GM10248 (cell line): Measurements from ENCODE around the gene CARS2.

Experiments
- CTCF ChIA-PET: fragments of 300-600 bp; sonication (Branson Sonifier 250); formaldehyde crosslinking; extraction: SDS; loops from one replicate; lab custom pipeline; 2021; ENCODE audit warnings: antibody characterized with exemption; lab: Yijun Ruan, JAX
- POLR2A ChIA-PET: fragments of 350-650 bp; sonication (Branson Sonifier 250); formaldehyde crosslinking; extraction: SDS; loops from one replicate; lab custom pipeline; 2020; ENCODE audit warnings: antibody characterized with exemption; lab: Yijun Ruan, JAX
- DNase-seq: peaks from one replicate; pipeline ENCODE4 v3.0.0; 2012; ENCODE audit errors: extremely low spot score
- TF ChIP-seq, protein P1 (sequence below): IDR thresholded peaks from 2 replicates; pipeline ENCODE4 v1.5.1; 2012; ENCODE audit warnings: mild to moderate bottlenecking, low read depth; ENCODE audit errors: extremely low read depth, missing control alignments, control extremely low read depth

Gene CARS2

DNA sequence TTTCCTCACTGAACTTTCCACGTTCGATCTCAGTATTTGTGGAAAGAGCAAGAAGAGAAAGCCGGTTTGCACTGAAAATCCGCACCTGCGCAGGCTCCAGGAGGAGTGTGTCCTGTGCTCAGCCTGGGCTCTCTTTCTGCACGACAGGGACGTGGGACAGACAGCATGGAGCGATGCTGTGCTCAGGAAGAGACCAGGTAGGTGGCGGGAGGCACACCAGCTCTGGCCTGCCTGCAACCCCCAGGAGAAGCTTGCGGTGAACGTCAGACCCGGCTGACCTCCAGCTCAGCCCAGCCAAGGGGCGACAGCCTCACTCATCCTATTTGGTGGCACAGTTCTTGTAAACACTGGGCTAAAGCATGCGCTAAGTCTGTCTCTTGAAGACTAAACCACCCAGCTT is 54.6 kb downstream of the CARS2 start:
- ChIA-PET POLR2A (no interaction called here), CTCF (interaction anchor here (1.0 to 1.7 kb wide), 2 partner anchors 9 to 195 kb away, joined by 3 to 4 read pairs; no protein-coding TSS in a partner anchor)
- TF ChIP-seq, protein P1, sequence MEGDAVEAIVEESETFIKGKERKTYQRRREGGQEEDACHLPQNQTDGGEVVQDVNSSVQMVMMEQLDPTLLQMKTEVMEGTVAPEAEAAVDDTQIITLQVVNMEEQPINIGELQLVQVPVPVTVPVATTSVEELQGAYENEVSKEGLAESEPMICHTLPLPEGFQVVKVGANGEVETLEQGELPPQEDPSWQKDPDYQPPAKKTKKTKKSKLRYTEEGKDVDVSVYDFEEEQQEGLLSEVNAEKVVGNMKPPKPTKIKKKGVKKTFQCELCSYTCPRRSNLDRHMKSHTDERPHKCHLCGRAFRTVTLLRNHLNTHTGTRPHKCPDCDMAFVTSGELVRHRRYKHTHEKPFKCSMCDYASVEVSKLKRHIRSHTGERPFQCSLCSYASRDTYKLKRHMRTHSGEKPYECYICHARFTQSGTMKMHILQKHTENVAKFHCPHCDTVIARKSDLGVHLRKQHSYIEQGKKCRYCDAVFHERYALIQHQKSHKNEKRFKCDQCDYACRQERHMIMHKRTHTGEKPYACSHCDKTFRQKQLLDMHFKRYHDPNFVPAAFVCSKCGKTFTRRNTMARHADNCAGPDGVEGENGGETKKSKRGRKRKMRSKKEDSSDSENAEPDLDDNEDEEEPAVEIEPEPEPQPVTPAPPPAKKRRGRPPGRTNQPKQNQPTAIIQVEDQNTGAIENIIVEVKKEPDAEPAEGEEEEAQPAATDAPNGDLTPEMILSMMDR = no peak
- DNase-seq = no peak

DNA sequence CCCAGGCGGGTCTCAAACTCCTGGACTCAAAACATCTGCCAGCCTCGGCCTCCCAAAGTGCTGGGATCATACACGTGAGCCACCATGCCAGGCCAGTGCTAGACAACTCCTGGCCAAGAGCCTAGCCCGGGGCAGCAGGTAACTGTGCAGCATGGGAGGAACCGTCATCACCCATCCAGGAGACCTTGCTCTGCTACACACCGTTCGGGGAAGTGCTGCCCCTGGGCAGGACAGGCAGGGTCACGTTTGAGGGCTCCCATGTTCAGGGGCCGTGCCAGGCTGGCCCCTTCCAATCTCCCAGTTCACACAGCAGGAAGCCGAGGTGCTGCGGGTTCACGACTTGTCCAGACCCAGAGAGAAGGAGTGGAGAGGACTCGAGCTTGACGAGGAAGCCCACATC is 55.5 kb downstream of the CARS2 start:
- TF ChIP-seq, protein P1 = no peak
- ChIA-PET POLR2A (no interaction called here), CTCF (interaction anchor here (1.7 kb wide), 1 partner anchor 195 kb away, joined by 4 read pairs; no protein-coding TSS in a partner anchor)
- DNase-seq = no peak

DNA sequence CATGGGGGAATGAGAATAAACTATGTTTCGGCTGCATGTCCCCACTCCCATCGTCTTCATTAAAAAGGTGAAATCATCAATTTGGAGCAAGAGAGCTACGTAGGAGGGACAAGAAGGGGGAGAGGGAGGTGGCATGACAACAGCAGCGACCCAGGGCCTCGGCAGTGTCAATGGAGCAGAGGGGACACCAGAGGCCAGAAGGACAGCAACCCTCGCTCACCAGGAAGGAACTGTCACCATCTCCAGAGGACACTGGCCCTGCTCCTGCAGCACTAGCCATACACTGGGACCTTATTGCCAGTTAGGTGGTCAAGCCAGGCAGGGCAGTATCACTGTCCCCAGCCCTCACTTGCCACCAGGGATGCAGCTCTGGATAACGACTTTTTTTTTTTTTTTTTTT is 56.4 kb downstream of the CARS2 start:
- DNase-seq = no peak
- ChIA-PET POLR2A (interaction anchor here (0.5 kb wide), 1 partner anchor 9 kb away, joined by 3 read pairs; no protein-coding TSS in a partner anchor), CTCF (interaction anchor here (1.7 to 2.4 kb wide), 2 partner anchors 13 to 194 kb away, joined by 4 to 8 read pairs; no protein-coding TSS in a partner anchor)
- TF ChIP-seq, protein P1 = no peak

DNA sequence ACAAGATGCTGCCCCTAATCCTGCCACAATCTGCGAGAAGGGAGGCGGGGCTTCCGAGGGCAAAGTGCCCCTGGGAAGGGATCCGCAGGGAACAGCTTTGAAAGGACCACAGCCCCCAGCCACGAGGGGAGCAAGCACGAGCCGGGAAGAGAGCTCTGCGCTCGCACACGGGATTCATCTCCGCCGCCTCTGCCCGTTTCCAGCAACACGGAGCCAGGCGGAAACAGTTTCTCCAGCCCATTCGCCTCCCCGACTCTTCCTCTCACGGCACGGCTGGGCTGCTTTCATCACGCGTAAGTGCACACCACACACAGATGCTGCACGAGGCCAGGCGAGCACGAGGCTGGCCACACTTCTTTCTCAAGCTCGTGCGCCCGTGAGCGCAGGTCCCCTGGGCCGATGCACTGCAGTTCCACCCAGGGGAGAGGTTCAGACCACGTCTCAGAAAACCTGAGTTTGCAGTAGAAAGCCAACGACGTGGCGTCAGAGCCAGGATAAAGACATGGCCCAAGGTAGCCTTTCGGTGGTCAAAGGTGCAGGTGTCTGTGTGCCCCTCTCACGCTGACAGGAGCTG is 57.0 kb downstream of the CARS2 start:
- TF ChIP-seq, protein P1 = no peak
- DNase-seq = no peak
- POLR2A ChIA-PET = no interaction called here
- CTCF ChIA-PET = interaction anchor here (1.4 to 2.4 kb wide), 4 partner anchors 12 to 56 kb away, joined by 3 to 8 read pairs (median 6); no protein-coding TSS in a partner anchor

DNA sequence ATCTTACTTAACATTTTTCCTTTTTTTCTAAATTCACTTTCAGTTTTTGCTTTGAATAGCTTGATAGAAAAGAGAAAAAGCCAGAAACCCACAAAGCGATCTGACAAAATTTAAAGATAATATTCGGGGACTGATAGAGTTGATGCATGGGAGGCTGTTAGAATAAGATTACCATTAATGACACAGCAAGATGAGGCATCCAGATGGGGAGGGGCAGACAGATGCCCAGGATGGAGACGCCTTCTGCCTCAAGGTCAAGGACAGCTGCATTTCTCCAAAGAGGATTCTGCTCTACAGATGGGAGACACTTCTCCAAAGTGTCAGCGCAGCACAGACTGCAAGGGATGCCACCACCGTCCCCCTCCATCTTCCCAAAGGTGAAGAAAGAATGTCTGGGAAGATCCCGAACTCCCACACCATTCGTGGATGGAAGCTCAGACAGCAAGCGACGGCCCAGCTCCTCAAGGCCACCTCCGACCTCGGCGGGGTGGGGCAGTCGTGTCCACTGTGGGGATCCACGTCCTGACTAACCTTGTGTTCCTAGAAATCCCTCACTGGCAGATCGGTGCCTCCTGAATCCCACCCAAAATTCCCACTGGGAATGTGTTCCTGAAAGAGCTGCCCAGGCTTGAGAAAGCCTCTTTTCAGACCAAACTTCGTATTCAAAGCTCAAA is 57.6 kb downstream of the CARS2 start:
- TF ChIP-seq, protein P1 = no peak
- CTCF ChIA-PET = interaction anchor here (1.2 to 2.4 kb wide), 5 partner anchors 12 to 55 kb away, joined by 3 to 8 read pairs (median 5); no protein-coding TSS in a partner anchor
- POLR2A ChIA-PET = no interaction called here
- no peak for DNase-seq

DNA sequence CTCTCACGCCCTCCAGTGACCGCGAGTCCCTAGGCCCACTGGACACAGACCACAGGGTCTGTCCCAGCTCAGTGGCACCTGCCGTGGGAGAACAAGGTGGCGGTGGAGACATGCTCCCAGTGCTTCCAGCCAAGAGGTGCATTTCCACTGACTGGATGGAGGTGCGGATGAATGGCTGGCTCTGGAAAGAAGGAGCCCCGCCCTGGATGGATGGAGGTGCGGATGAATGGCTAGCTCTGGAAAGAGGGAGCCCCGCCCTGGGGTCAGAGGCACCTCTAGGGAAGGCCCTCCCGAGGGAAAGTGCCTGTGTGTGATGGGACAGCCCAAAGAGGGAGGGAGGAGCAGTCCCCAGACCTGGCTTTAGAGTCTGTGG is 58.6 kb downstream of the CARS2 start:
- ChIA-PET POLR2A (no interaction called here), CTCF (interaction anchor here (1.1 to 2.4 kb wide), 5 partner anchors 9 to 54 kb away, joined by 3 to 8 read pairs (median 4); no protein-coding TSS in a partner anchor)
- DNase-seq = no peak
- TF ChIP-seq, protein P1 = no peak
